Type B pancreatic cell (in vitro differentiated cells): Measurements from ENCODE around the gene ZNF646. TPM values are rescaled to one million over a fixed set of nuclear protein-coding genes. Genes with fewer than 3 reads are reported as not detected.

Experiments
- DNase-seq: peaks from one replicate; pipeline ENCODE4 v3.0.0; 2021; ENCODE audit warnings: mixed read lengths; ENCODE audit not compliant: unreplicated experiment; ENCODE audit errors: extremely low spot score
- H3K27ac Mint-ChIP-seq: 2 replicates; pipeline ENCODE4 v1.8.0; 2021; ENCODE audit warnings: mild to moderate bottlenecking, mixed read lengths
- H3K27me3 Mint-ChIP-seq: 2 replicates; pipeline ENCODE4 v1.8.0; 2021; ENCODE audit warnings: mixed read lengths
- H3K36me3 Mint-ChIP-seq: 2 replicates; pipeline ENCODE4 v1.8.0; 2021; ENCODE audit warnings: mixed read lengths
- H3K4me1 Mint-ChIP-seq: one replicate; pipeline ENCODE4 v1.8.0; 2021; ENCODE audit warnings: mixed read lengths; ENCODE audit not compliant: unreplicated experiment
- H3K4me3 Mint-ChIP-seq: 2 replicates; pipeline ENCODE4 v1.8.0; 2021; ENCODE audit warnings: mild to moderate bottlenecking, mixed read lengths
- H3K9me3 Mint-ChIP-seq: 2 replicates; pipeline ENCODE4 v1.8.0; 2021; ENCODE audit warnings: mixed read lengths
- total RNA-seq: library from RNA; stranded (reverse); gene quantifications from 2 replicates; pipeline ENCODE4 v1.2.1, GENCODE V29; 2021; ENCODE audit warnings: low replicate concordance
- TF ChIP-seq, protein P1 (sequence below): fragments of 200-600 bp; sonication (generic); conservative IDR thresholded peaks from 2 replicates; pipeline ENCODE4 v1.5.0; 2021; ENCODE audit warnings: antibody characterized with exemption, mild to moderate bottlenecking

ZNF646 gene
- total RNA-seq, 1 donor from 2014 or later = 27.2 TPM

GRCh38 chr16:31090540-31090939 lies 16.3 kb downstream of the ZNF646 start:
- no peaks in the 10 kb centered on the region for H3K36me3 Mint-ChIP-seq
- H3K9me3 Mint-ChIP-seq = peaks cover 1% of the 10 kb centered on the region
- no peak for DNase-seq
- H3K27ac Mint-ChIP-seq = no peak overlapping the region
- no peak overlapping the region for H3K4me3 Mint-ChIP-seq
- peaks cover 7% of the 10 kb centered on the region for H3K4me1 Mint-ChIP-seq
- H3K27me3 Mint-ChIP-seq = no peaks in the 10 kb centered on the region
- TF ChIP-seq, protein P1, sequence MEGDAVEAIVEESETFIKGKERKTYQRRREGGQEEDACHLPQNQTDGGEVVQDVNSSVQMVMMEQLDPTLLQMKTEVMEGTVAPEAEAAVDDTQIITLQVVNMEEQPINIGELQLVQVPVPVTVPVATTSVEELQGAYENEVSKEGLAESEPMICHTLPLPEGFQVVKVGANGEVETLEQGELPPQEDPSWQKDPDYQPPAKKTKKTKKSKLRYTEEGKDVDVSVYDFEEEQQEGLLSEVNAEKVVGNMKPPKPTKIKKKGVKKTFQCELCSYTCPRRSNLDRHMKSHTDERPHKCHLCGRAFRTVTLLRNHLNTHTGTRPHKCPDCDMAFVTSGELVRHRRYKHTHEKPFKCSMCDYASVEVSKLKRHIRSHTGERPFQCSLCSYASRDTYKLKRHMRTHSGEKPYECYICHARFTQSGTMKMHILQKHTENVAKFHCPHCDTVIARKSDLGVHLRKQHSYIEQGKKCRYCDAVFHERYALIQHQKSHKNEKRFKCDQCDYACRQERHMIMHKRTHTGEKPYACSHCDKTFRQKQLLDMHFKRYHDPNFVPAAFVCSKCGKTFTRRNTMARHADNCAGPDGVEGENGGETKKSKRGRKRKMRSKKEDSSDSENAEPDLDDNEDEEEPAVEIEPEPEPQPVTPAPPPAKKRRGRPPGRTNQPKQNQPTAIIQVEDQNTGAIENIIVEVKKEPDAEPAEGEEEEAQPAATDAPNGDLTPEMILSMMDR = no peak

DNA sequence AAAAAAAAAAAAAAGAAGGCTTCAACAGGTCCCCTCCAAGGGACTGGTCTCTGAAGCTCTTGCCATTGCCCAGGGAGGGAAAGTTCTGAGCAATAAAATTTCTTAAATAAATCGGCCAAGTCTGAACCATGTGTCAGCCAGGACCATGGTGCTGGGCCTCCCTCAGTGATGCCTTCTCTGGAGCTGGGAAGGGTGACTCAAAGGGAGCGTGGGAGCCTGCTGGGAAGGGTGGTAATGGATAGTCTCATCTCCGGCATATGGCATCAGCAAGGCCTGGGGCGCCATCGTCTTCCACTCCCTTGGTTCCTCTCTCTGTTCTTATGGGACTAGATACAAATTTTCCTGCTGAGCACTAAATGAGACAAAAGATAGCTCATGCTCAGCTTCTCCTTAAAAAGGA lies 18.1 kb downstream of the ZNF646 start:
- Mint-ChIP-seq H3K9me3 (peaks cover 5% of the 10 kb centered on the region), H3K27ac (no peak overlapping the region), H3K4me3 (peak overlapping the region; percentile 47)

GRCh38 chr16:31093132-31093703 lies 19.0 kb downstream of the ZNF646 start:
- H3K4me3 Mint-ChIP-seq = peak overlapping the region; percentile 95
- TF ChIP-seq, protein P1 = no peak
- DNase-seq = no peak
- peaks cover 11% of the 10 kb centered on the region for H3K4me1 Mint-ChIP-seq
- no peaks in the 10 kb centered on the region for H3K27me3 Mint-ChIP-seq
- peaks cover 5% of the 10 kb centered on the region for H3K9me3 Mint-ChIP-seq
- H3K27ac Mint-ChIP-seq = peak overlapping the region; percentile 39
- no peaks in the 10 kb centered on the region for H3K36me3 Mint-ChIP-seq

More for the DNA sequence above, 18.1 kb downstream of the ZNF646 start:
- TF ChIP-seq, protein P1 = no peak
- Mint-ChIP-seq H3K4me1 (peaks cover 11% of the 10 kb centered on the region), H3K36me3 (no peaks in the 10 kb centered on the region), H3K27me3 (no peaks in the 10 kb centered on the region)
- DNase-seq = no peak

DNA sequence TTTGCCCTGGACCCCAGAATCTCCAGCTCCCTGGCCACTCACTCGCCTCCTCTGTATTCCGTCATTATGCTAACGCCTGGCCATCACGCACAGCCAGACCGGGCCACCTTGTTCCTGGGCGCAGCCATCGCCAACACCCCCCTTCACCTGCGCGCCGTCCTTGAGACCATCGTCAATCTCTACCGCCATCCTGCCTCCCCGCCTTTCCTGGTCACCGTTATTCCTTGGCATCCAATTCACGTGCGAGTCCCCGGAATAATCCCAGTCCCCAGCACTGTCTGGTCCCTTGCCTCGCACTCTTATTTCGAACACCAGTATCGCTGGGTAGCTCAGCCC lies 19.8 kb downstream of the ZNF646 start:
- TF ChIP-seq, protein P1 = no peak
- H3K36me3 Mint-ChIP-seq = no peaks in the 10 kb centered on the region
- H3K4me3 Mint-ChIP-seq = peak overlapping the region; percentile 95
- peaks cover 5% of the 10 kb centered on the region for H3K9me3 Mint-ChIP-seq
- peaks cover 11% of the 10 kb centered on the region for H3K4me1 Mint-ChIP-seq
- DNase-seq = no peak
- no peaks in the 10 kb centered on the region for H3K27me3 Mint-ChIP-seq
- H3K27ac Mint-ChIP-seq = peak overlapping the region; percentile 92

DNA sequence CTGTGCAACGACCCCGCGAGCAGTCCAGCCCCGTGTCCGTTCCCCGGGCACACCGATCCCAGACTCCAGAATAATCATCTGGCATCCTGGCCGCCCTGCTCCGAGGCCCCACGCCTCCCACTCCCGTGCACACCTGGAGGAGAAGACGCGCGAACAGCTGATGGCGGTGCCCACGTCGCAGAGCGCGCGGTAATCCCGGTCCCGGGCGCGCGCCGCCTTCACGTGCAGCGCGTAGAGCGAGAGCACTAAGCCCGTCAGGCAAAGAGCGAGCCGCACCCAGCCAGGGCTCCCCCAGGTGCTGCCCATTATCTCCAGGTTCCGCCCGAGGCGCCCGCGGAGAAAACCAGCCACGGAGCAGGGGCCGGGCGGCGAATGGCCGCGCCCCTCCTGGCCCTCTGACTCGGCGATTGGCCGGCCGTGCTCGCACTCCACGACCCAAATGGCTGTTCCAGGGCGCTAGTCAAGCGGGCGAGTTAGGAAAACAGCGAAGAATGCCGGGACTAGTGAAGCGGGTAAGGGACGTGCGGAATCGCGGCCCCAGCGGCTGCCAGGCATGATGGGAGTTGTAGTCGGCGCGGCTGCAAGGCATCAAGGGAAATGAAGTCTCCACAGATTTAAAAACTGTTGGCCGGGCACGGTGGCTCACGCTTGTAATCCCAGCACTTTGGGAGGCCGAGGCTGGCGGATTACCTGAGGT lies 20.4 kb downstream of the ZNF646 start, which contains the start of gene VKORC1:
Gene VKORC1 (minus strand): TSS at position 374 of the 697 bp plus-strand sequence. CDS start 68 bp downstream, at position 306.
- TF ChIP-seq, protein P1 = no peak
- DNase-seq = peak; percentile 95
- Mint-ChIP-seq H3K4me1 (peaks cover 11% of the 10 kb centered on the region), H3K27me3 (no peaks in the 10 kb centered on the region), H3K4me3 (peak within 1 kb of the TSS; percentile 95), H3K27ac (peak within 1 kb of the TSS; percentile 92), H3K9me3 (peaks cover 5% of the 10 kb centered on the region), H3K36me3 (no peaks in the 10 kb centered on the region)
